Measurements from ENCODE around the gene BANF2.

DNA sequence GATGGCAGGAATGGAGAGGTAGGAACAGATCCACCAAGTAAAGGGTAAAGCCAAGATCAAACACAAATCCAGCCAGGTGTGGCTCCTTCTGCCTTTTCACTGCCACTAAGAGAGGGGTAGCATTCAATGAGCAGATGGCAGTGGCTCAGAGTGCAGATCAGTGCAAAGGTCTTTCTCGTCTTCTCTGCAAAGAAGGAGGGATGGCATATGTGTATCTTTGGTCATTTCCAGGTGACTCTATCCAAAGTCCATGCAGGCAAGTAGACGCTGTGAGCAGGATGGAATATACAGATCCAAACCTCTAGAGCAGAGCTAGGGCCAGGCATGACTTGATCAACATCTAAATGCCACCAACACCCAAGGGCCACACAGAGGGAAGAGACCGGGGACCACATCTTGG, 6.9 kb downstream of the BANF2 start:
- TF ChIP-seq EZH2phosphoT487 (IDR thresholded peaks at IDR 0.05; ENCODE audit: insufficient read depth, low read depth) = no peak
- TF ChIP-seq EZH2 (IDR thresholded peaks at IDR 0.05; ENCODE audit: insufficient read depth, poor library complexity, severe bottlenecking) = no peak

All from GM23248 (cell line).